ENCODE measurements around the gene RPL10A.

GRCh38 chr6:35492974-35493284 is 24.7 kb downstream of the RPL10A start:
- TF ChIP-seq CTCF (IDR thresholded peaks at IDR 0.05; ENCODE audit: low read depth, low read length, poor library complexity, severe bottlenecking) (no peak), EZH2phosphoT487 (IDR thresholded peaks at IDR 0.05; ENCODE audit: borderline replicate concordance, low read length) (no peak)

Data from DOHH2 (cell line).